Cardiac fibroblast (primary cell): ENCODE results near the gene KCNAB1.

Experiments
- DNase-seq, 2 donors: peaks; one replicate each; pipeline versions ENCODE4 v3.0.0 to v3.0.0-alpha.2; 2010; ENCODE audit warnings: low read depth in 2 of 2
- H3K4me3 ChIP-seq, 2 donors: replicated peaks in 1 of 2; 1 replicate in 1 of 2; 2 replicates in 1 of 2; pipeline ENCODE4 v1.5.1; 2011; ENCODE audit warnings: low read depth in 2 of 2, low read length in 2 of 2, mild to moderate bottlenecking in 2 of 2, moderate library complexity in 1 of 2
- TF ChIP-seq, protein P1 (sequence below): IDR thresholded peaks from one replicate; pipeline ENCODE4 v1.5.1; 2011; ENCODE audit warnings: low read depth, mild to moderate bottlenecking, low read length, inconsistent platforms

The KCNAB1 gene

DNA sequence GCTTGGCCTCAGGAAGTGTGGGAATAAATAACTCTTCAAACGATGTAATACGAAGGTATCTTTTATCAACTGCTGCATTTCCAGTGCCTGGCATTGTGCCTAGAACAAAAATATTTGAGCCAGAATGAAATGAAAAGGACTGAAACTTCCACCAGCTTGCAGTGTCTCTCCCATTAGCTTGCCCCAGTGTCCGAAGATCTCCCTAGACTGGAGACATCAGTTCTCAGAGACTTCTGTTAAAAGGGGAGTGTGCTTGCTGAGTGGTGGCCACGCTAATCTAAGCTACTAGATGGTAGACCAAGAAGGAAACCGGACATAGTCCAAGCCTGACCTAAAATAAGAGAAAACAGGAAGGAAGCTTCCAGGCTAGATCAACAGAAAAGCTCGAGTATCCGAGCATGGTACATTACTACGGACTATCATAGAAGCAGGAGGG, 28.6 kb downstream of the KCNAB1 start:
- TF ChIP-seq, protein P1, sequence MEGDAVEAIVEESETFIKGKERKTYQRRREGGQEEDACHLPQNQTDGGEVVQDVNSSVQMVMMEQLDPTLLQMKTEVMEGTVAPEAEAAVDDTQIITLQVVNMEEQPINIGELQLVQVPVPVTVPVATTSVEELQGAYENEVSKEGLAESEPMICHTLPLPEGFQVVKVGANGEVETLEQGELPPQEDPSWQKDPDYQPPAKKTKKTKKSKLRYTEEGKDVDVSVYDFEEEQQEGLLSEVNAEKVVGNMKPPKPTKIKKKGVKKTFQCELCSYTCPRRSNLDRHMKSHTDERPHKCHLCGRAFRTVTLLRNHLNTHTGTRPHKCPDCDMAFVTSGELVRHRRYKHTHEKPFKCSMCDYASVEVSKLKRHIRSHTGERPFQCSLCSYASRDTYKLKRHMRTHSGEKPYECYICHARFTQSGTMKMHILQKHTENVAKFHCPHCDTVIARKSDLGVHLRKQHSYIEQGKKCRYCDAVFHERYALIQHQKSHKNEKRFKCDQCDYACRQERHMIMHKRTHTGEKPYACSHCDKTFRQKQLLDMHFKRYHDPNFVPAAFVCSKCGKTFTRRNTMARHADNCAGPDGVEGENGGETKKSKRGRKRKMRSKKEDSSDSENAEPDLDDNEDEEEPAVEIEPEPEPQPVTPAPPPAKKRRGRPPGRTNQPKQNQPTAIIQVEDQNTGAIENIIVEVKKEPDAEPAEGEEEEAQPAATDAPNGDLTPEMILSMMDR, result no peak
- peak; percentile 33 to 72 for DNase-seq
- no peak overlapping the region for H3K4me3 ChIP-seq

DNA sequence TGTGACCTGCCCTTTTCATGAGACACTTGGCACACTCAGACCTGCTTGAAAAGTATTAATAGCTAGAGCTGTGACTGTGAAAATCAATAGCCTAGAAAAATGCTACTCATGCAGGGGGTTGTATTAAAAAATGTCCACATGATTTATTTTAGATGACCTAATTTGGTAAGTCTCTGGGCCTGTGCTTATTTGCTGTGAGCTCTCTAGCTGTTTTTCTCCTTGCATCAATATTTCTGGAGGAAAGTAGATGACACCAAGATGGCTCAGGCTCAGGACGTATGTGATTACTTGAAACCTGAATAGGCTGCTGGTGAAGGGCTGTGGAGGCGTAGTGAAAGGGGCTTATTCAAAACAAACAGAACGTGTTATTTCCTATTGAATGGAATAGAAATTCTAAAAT, 29.5 kb downstream of the KCNAB1 start:
- TF ChIP-seq, protein P1, result no peak
- no peak overlapping the region for H3K4me3 ChIP-seq
- no peak for DNase-seq

DNA sequence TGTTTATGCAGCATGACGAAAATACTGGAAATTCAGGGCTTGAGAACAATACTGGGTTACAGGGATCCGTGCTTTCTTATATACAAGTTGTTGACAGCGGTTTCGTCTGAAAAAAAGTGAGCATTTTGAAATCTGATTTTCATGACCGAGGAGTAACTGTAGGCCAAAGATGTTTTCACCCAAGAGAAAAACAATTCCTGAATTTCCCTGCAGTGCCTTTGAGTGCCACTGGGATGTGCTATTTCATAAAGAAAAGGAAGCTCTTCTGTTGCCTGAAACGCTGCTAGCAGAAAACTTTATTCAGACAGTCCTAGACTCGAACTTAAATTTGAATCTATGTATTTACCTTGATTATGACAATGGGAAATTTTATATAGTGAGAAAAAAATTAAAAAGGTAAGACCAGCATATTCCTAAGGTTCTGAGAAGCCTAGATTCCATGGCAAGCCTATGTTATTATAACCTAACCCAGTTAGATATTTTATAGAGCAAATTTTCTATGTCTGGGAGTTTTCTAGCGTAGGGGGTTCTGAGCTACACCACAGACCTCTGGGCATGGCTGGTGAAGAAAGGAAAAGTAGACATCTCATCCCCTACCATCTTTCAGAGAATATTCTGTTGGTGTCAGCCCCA, 30.2 kb downstream of the KCNAB1 start:
- DNase-seq, result peak; percentile 82 to 84
- H3K4me3 ChIP-seq, result no peak overlapping the region
- TF ChIP-seq, protein P1, result peak; percentile 82

DNA sequence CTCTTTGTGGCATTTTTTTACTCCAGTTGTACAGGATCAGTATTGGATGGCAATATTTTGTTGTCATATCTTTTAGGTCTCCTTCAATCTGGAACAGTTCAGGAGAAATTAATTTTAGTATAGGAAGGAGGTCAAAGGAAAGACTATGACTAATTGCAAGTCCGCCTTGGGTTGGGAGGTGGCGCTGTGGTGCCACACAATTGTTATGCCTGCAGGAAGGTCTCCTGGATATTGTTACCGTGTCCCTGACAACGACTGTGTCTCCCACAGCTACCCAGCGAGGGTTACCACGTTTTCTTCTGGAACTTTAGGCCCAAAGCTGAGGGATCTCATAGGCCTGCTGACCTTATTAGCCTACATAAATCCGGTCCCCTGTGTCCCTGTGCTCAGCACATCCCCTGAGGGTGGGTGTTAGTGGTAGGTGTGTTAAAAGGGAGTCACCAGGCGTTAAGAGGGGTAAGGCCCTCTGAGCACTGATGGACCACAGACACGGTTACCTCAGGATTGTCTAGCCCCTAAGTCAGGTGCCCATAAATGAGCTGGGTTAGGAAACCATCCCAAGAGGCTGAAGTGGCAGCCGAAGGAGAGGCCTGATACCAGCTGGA, 31.5 kb downstream of the KCNAB1 start:
- peak; percentile 83 to 86 for DNase-seq
- TF ChIP-seq, protein P1, result peak; percentile 83
- no peak overlapping the region for H3K4me3 ChIP-seq

DNA sequence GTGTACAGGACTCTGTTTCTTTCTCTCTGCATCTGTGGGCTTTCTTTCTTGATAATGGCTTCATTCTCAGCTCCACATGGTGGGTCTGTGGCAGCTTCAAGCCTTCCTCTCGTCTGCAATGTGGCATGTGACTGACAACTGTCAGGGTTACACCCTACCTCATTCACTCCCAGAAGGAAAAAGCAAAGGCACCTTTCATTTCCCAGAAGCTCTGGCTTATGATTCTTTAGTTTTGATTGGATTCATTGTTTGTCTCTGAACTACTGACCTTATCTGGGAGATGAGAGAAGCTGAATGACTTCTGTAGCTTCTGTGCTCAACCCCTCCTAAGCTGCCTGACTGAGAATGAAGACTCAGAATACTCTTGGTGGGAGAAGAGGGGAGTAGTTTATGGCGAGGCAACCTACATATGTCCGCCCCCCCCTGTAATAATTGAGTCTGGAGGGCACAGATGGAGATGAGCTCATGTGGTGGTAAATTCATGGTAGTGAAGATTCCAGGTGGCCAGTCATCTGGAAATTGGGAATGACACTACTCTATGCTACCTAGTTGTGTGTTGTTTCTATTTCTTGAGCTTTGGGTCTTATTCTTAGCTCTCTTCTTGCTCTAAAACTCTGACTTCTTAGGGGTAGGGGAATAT, 38.4 kb downstream of the KCNAB1 start:
- no peak overlapping the region for H3K4me3 ChIP-seq
- DNase-seq, result no peak
- TF ChIP-seq, protein P1, result no peak

DNA sequence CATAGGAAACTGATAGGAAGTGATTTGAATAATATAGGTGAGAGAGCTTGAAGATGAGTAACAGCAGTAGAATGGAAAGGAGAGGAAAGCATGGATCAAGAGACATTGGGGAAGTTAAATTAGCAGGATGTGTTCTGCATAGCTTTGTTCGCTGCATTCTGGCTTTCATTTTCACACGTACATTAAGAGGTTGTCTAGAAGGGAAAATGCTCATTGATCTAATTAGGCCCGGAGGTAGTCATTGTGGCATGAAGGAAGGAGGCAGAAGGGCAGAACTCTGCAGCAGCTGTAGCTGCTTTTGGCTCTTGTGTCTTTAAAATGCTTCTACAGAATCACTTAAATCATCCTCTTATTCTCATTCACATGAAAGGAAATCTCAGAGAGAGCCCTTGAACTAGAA, 40.3 kb downstream of the KCNAB1 start:
- TF ChIP-seq, protein P1, result no peak
- no peak for DNase-seq
- no peak overlapping the region for H3K4me3 ChIP-seq
